Forelimb muscle (tissue), 1 donor: Measurements from ENCODE around the gene DLG1. TPM values are rescaled to one million over a fixed set of nuclear protein-coding genes. Genes with fewer than 3 reads are reported as not detected.

Experiments
- DNase-seq: peaks from one replicate; pipeline ENCODE4 v3.0.0-alpha.2; 2013; ENCODE audit warnings: low read depth
- polyA plus RNA-seq: library from polyadenylated mRNA; unstranded; fragments of 120-200 nt; gene quantifications from one replicate; pipeline ENCODE4 v1.2.1, GENCODE V29; 2013; ENCODE audit not compliant: insufficient read length

The DLG1 gene
- polyA plus RNA-seq, 1 donor: 42.8 TPM

- no peak for DNase-seq
These were observed 299.2 kb downstream of the DLG1 start for GRCh38 chr3:196998966-196999760.

- DNase-seq: no peak
These were observed 301.1 kb downstream of the DLG1 start for GRCh38 chr3:196997311-196997710.

GRCh38 chr3:196996454-196997265 is 301.8 kb downstream of the DLG1 start:
- DNase-seq: no peak

- DNase-seq: no peak
These were observed 302.6 kb downstream of the DLG1 start for GRCh38 chr3:196995646-196996355.

- DNase-seq: no peak
These were observed 303.4 kb downstream of the DLG1 start for GRCh38 chr3:196995027-196995426.

GRCh38 chr3:196994056-196994455 is 304.4 kb downstream of the DLG1 start:
- no peak for DNase-seq
